Cardiac fibroblast (primary cell): ENCODE results near the gene SCN8A.
A peak's percentile ranks its signal among the peaks of the same experiment; 100 is the strongest.
"Not testable (repeated sequence)": the region's sequence is repeated elsewhere in the genome, so short reads cannot be mapped to it uniquely, and the experiment has no call there.

ENCODE experiments used
- DNase-seq, 2 donors: peaks; one replicate each; pipeline versions ENCODE4 v3.0.0 to v3.0.0-alpha.2; 2010; ENCODE audit warnings: low read depth in 2 of 2
- H3K4me3 ChIP-seq, 2 donors: replicated peaks in 1 of 2; 1 replicate in 1 of 2; 2 replicates in 1 of 2; pipeline ENCODE4 v1.5.1; 2011; ENCODE audit warnings: low read depth in 2 of 2, low read length in 2 of 2, mild to moderate bottlenecking in 2 of 2, moderate library complexity in 1 of 2
- TF ChIP-seq, protein P1 (sequence below): IDR thresholded peaks from one replicate; pipeline ENCODE4 v1.5.1; 2011; ENCODE audit warnings: low read depth, mild to moderate bottlenecking, low read length, inconsistent platforms

The SCN8A gene

GRCh38 chr12:51779876-51780275 is 188.8 kb downstream of the SCN8A start:
- TF ChIP-seq, protein P1, sequence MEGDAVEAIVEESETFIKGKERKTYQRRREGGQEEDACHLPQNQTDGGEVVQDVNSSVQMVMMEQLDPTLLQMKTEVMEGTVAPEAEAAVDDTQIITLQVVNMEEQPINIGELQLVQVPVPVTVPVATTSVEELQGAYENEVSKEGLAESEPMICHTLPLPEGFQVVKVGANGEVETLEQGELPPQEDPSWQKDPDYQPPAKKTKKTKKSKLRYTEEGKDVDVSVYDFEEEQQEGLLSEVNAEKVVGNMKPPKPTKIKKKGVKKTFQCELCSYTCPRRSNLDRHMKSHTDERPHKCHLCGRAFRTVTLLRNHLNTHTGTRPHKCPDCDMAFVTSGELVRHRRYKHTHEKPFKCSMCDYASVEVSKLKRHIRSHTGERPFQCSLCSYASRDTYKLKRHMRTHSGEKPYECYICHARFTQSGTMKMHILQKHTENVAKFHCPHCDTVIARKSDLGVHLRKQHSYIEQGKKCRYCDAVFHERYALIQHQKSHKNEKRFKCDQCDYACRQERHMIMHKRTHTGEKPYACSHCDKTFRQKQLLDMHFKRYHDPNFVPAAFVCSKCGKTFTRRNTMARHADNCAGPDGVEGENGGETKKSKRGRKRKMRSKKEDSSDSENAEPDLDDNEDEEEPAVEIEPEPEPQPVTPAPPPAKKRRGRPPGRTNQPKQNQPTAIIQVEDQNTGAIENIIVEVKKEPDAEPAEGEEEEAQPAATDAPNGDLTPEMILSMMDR: no peak
- no peak for DNase-seq
- no peak overlapping the region for H3K4me3 ChIP-seq

GRCh38 chr12:51784688-51785087 is 193.7 kb downstream of the SCN8A start:
- H3K4me3 ChIP-seq: no peak overlapping the region
- no peak for DNase-seq
- TF ChIP-seq, protein P1: no peak

- no peak for DNase-seq
- H3K4me3 ChIP-seq: no peak overlapping the region
- TF ChIP-seq, protein P1: no peak
These were observed 194.9 kb downstream of the SCN8A start for GRCh38 chr12:51785906-51786305.

GRCh38 chr12:51788876-51789275 is 197.8 kb downstream of the SCN8A start:
- TF ChIP-seq, protein P1: no peak
- peak; percentile 17 to 71 for DNase-seq
- H3K4me3 ChIP-seq: no peak overlapping the region

DNA sequence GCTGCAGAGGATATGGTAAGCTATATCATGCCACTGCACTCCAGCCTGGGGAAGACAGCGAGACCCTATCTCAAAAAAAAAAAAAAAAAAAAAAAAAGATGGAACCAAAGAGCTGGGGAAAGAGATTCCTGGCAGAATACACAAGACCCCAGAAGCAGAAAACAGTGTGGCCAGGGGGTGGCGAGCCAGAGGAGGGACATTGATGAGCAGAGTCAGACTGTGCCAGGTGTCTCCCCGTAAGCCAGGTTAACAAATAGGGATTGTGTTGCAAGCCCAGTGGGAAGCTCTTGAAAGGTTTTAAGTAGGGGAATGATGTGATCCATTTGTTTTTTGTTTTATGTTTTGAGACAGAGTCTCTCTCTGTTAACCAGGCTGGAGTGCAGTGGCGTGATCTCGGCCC is 201.4 kb downstream of the SCN8A start:
- TF ChIP-seq, protein P1: no peak
- no peak overlapping the region for H3K4me3 ChIP-seq
- no peak for DNase-seq

DNA sequence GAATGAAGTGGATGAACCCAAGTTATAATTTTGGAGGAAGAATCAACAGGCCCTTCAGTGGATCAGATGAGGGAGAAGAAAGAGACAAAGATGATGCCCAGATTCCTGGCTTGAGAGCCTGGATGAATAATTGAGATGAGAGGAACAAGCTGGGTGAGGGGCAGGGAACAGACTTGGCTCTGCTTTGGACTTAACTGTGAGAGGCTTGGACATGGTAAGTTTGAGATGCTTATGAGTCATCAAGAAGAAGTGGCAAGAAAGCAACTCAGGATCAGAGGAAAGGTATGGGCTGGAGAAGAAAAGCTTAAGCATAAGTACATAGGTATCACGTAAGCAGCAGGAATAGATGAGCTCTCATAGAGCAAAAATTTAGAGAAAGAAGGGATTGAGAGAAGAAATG is 202.2 kb downstream of the SCN8A start:
- no peak overlapping the region for H3K4me3 ChIP-seq
- TF ChIP-seq, protein P1: no peak
- peak in 1 of 2 donors; percentile 16 for DNase-seq

DNA sequence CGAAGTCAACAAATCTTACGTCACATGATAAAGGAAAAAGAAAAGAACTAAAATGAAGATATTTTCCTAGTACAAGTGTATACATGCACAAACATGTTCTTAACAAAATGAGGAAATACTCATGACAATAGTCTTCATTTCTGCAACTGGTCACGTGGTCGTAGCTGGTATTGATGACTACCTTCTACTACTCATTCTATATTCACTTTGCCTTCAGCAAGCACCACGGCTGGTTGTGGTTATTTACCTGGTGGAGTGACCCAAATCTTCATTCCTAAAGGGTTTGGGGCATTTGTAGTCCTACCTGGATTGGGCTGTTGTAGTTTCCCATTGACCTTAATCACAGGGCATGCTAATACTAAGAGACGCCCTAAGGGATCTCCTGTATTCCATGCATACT is 206.3 kb downstream of the SCN8A start:
- TF ChIP-seq, protein P1: no peak
- no peak overlapping the region for H3K4me3 ChIP-seq
- DNase-seq: no peak

- DNase-seq: not testable (repeated sequence)
These were observed 207.0 kb downstream of the SCN8A start for GRCh38 chr12:51798051-51798450.

More at GRCh38 chr12:51798051-51798450, 207.0 kb downstream of the SCN8A start:
- H3K4me3 ChIP-seq: not testable (repeated sequence)
